ENCODE measurements around the gene NEFH.
A peak's percentile ranks its signal among the peaks of the same experiment; 100 is the strongest.
"Not testable (repeated sequence)": the region's sequence is repeated elsewhere in the genome, so short reads cannot be mapped to it uniquely, and the experiment has no call there.

NEFH gene

DNA sequence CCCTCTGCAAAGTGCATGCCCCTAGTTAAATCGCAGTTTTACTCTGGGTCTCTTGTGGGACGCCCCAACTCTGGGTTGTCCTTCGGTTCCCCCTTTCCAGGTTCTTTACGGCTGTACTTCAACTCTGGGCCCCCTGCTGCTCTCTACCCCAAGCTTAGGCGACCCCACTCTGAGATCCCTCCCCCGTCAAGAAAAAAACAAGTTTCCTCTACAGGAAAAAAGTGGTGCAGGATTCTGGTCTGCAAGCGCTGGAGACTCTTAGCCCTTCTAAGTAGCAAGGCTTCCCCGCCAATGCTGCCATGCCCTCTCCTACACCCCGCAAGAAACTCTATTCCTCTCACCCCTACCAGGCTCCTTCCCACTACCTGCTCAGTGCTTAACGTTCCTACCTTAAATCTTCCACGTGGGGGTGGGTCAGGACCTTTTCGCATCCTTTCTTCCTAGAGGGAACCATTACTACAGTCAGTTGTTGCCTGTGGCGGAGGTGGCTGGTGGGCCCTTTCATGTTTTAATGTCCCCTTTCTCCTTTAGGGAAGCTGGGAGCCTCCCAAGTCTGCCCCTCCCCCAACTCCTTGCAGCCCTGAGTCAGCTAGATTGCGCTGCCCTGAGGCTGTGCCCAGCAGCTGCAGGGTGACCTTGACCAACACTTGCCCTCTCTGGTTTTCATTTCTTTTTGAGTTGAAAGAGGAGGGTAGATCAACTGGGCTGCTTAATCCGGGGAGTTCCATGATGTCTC, 1.4 kb downstream of the NEFH start:
- H3K27ac ChIP-seq (ENCODE audit: low read depth, low read length, severe bottlenecking): peak overlapping the region; percentile 16
- H3K4me1 ChIP-seq (ENCODE audit: control insufficient read depth, insufficient read depth, low read length, poor library complexity, severe bottlenecking): peaks cover 16% of the 10 kb centered on the region
- WGBS, 2 experiments (ENCODE audit: insufficient coverage in 2 of 2): 5 to 13% methylated on average over 11 to 13 of the region's 15 CpGs
- H3K36me3 ChIP-seq (ENCODE audit: control insufficient read depth, insufficient read depth, low read length): no peaks in the 10 kb centered on the region
- no peaks in the 10 kb centered on the region for H3K9me3 ChIP-seq (ENCODE audit: control insufficient read depth, low read length)
- peak overlapping the region; percentile 35 for H3K4me3 ChIP-seq (ENCODE audit: extremely low read depth, insufficient read depth, low read length, poor library complexity, severe bottlenecking)

DNA sequence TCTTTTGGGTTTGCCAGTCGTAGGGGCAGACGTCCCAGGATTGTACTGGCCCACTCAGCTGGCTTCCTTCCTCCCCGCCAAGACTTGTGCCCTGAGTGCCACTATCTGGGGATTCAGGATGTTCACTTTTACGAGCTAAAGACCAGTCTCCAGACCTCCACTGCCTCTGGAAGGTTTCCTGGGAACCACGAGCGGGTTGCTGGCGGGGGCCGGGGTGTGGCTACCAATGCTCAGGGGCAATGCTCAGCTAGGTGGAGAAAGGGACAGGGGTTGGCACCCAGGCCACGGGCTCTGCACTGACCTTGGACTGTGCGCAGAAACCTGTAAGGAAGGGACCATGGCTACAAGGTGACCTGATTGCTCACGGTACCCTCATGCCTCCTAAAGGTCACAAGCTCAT, 2.2 kb downstream of the NEFH start:
- Histone ChIP-seq H3K4me1 (ENCODE audit: control insufficient read depth, insufficient read depth, low read length, poor library complexity, severe bottlenecking) (peaks cover 16% of the 10 kb centered on the region), H3K4me3 (ENCODE audit: extremely low read depth, insufficient read depth, low read length, poor library complexity, severe bottlenecking) (no peak overlapping the region), H3K27ac (ENCODE audit: low read depth, low read length, severe bottlenecking) (no peak overlapping the region), H3K9me3 (ENCODE audit: control insufficient read depth, low read length) (no peaks in the 10 kb centered on the region), H3K36me3 (ENCODE audit: control insufficient read depth, insufficient read depth, low read length) (no peaks in the 10 kb centered on the region)
- WGBS, 2 experiments (ENCODE audit: insufficient coverage in 2 of 2): 71 to 80% methylated on average over 8 to 11 of the region's 11 CpGs

DNA sequence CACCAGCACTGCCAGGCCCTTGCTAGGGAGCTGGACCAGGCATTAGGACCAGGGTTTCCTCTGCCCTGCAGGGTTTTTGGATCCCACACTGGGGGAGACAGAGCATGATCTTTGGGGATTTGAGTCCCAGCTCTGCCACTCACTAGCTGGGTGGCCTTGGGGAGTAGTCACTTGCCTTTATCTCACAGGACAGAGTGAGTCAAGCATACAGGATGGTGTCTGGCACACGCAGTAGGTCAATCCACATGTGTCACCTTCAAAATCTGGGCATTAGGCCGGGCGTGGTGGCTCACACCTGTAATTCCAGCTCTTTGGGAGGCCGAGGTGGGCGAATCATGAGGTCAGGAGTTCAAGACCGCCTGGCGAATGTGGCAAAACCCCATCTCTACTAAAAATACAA, 2.7 kb downstream of the NEFH start:
- Histone ChIP-seq H3K27ac (ENCODE audit: low read depth, low read length, severe bottlenecking) (no peak overlapping the region), H3K9me3 (ENCODE audit: control insufficient read depth, low read length) (no peaks in the 10 kb centered on the region), H3K36me3 (ENCODE audit: control insufficient read depth, insufficient read depth, low read length) (no peaks in the 10 kb centered on the region), H3K4me3 (ENCODE audit: extremely low read depth, insufficient read depth, low read length, poor library complexity, severe bottlenecking) (no peak overlapping the region), H3K4me1 (ENCODE audit: control insufficient read depth, insufficient read depth, low read length, poor library complexity, severe bottlenecking) (peaks cover 17% of the 10 kb centered on the region)
- WGBS, 2 experiments (ENCODE audit: insufficient coverage in 2 of 2): 88 to 92% methylated on average over 5 to 7 of the region's 7 CpGs

DNA sequence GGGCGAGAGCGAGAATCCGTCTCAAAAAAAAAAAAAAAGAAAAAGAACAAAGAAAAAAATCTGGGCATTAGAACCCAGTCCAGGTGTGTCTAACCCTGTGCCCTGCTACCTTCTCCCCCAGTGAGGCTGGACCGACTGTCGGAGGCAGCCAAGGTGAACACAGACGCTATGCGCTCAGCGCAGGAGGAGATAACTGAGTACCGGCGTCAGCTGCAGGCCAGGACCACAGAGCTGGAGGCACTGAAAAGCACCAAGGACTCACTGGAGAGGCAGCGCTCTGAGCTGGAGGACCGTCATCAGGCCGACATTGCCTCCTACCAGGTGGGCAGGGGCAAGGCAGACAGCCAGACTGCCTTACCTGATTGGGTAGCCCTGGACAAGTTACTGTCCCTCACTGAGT, 3.2 kb downstream of the NEFH start:
- Histone ChIP-seq H3K27ac (ENCODE audit: low read depth, low read length, severe bottlenecking) (no peak overlapping the region), H3K4me1 (ENCODE audit: control insufficient read depth, insufficient read depth, low read length, poor library complexity, severe bottlenecking) (peaks cover 19% of the 10 kb centered on the region), H3K9me3 (ENCODE audit: control insufficient read depth, low read length) (no peaks in the 10 kb centered on the region), H3K36me3 (ENCODE audit: control insufficient read depth, insufficient read depth, low read length) (no peaks in the 10 kb centered on the region), H3K4me3 (ENCODE audit: extremely low read depth, insufficient read depth, low read length, poor library complexity, severe bottlenecking) (no peak overlapping the region)
- WGBS, 2 experiments (ENCODE audit: insufficient coverage in 2 of 2): 83 to 94% methylated on average over 13 of the region's 13 CpGs

DNA sequence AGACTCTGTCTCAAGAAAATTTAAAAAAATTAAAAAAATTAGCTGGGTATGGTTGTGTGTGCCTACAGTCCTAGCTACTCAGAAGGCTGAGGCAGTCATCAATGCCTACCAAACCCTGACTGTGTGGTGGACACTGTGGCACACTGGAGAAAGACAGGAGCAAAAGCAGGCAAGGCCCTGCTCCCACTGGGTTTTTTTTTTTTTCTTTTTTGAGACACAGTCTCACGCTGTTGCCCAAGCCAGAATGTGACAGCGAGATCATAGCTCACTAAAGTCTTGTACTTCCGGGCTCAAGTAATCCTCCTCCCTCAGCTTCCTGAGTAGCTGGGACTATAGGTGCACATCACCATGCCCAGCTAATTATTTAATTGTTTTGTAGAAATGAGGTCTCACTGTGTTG, 4.6 kb downstream of the NEFH start:
- Histone ChIP-seq H3K36me3 (ENCODE audit: control insufficient read depth, insufficient read depth, low read length) (no peaks in the 10 kb centered on the region), H3K27ac (ENCODE audit: low read depth, low read length, severe bottlenecking) (no peak overlapping the region), H3K9me3 (ENCODE audit: control insufficient read depth, low read length) (no peaks in the 10 kb centered on the region), H3K4me1 (ENCODE audit: control insufficient read depth, insufficient read depth, low read length, poor library complexity, severe bottlenecking) (peaks cover 19% of the 10 kb centered on the region), H3K4me3 (ENCODE audit: extremely low read depth, insufficient read depth, low read length, poor library complexity, severe bottlenecking) (no peak overlapping the region)
- 97% methylated on average over 3 of the region's 3 CpGs; no CpG with 5 or more reads in 1 of the 2 experiments for WGBS, 2 experiments (ENCODE audit: insufficient coverage in 2 of 2)

- WGBS, 2 experiments (ENCODE audit: insufficient coverage in 2 of 2): 85 to 91% methylated on average over 6 to 7 of the region's 8 CpGs
- Histone ChIP-seq H3K4me3 (ENCODE audit: extremely low read depth, insufficient read depth, low read length, poor library complexity, severe bottlenecking) (no peak overlapping the region), H3K36me3 (ENCODE audit: control insufficient read depth, insufficient read depth, low read length) (no peaks in the 10 kb centered on the region), H3K4me1 (ENCODE audit: control insufficient read depth, insufficient read depth, low read length, poor library complexity, severe bottlenecking) (peaks cover 13% of the 10 kb centered on the region), H3K9me3 (ENCODE audit: control insufficient read depth, low read length) (no peaks in the 10 kb centered on the region), H3K27ac (ENCODE audit: low read depth, low read length, severe bottlenecking) (no peak overlapping the region)
Measured at GRCh38 chr22:29485448-29485847, 5.4 kb downstream of the NEFH start.

- no peaks in the 10 kb centered on the region for H3K9me3 ChIP-seq (ENCODE audit: control insufficient read depth, low read length)
- 90% methylated on average over 5 of the region's 6 CpGs; no CpG with 5 or more reads in 1 of the 2 experiments for WGBS, 2 experiments (ENCODE audit: insufficient coverage in 2 of 2)
Measured at GRCh38 chr22:29487426-29487986, 7.5 kb downstream of the NEFH start.

GRCh38 chr22:29489127-29489780, 9.2 kb downstream of the NEFH start:
- 90 to 95% methylated on average over 8 of the region's 8 CpGs for WGBS, 2 experiments (ENCODE audit: insufficient coverage in 2 of 2)
- not testable (repeated sequence) for H3K27ac ChIP-seq (ENCODE audit: low read depth, low read length, severe bottlenecking); H3K4me1 ChIP-seq (ENCODE audit: control insufficient read depth, insufficient read depth, low read length, poor library complexity, severe bottlenecking); H3K36me3 ChIP-seq (ENCODE audit: control insufficient read depth, insufficient read depth, low read length); H3K9me3 ChIP-seq (ENCODE audit: control insufficient read depth, low read length); H3K4me3 ChIP-seq (ENCODE audit: extremely low read depth, insufficient read depth, low read length, poor library complexity, severe bottlenecking)

More at GRCh38 chr22:29487426-29487986, 7.5 kb downstream of the NEFH start:
- H3K27ac ChIP-seq (ENCODE audit: low read depth, low read length, severe bottlenecking): no peak overlapping the region
- peaks cover 3% of the 10 kb centered on the region for H3K4me1 ChIP-seq (ENCODE audit: control insufficient read depth, insufficient read depth, low read length, poor library complexity, severe bottlenecking)
- no peaks in the 10 kb centered on the region for H3K36me3 ChIP-seq (ENCODE audit: control insufficient read depth, insufficient read depth, low read length)
- H3K4me3 ChIP-seq (ENCODE audit: extremely low read depth, insufficient read depth, low read length, poor library complexity, severe bottlenecking): no peak overlapping the region

- no peak overlapping the region for H3K27ac ChIP-seq (ENCODE audit: low read depth, low read length, severe bottlenecking)
- no peaks in the 10 kb centered on the region for H3K9me3 ChIP-seq (ENCODE audit: control insufficient read depth, low read length)
- no peak overlapping the region for H3K4me3 ChIP-seq (ENCODE audit: extremely low read depth, insufficient read depth, low read length, poor library complexity, severe bottlenecking)
- peaks cover 9% of the 10 kb centered on the region for H3K36me3 ChIP-seq (ENCODE audit: control insufficient read depth, insufficient read depth, low read length)
- 78 to 79% methylated on average over 3 to 5 of the region's 6 CpGs for WGBS, 2 experiments (ENCODE audit: insufficient coverage in 2 of 2)
- peaks cover 3% of the 10 kb centered on the region for H3K4me1 ChIP-seq (ENCODE audit: control insufficient read depth, insufficient read depth, low read length, poor library complexity, severe bottlenecking)
Measured at GRCh38 chr22:29491012-29491411, 11.0 kb downstream of the NEFH start.

DNA sequence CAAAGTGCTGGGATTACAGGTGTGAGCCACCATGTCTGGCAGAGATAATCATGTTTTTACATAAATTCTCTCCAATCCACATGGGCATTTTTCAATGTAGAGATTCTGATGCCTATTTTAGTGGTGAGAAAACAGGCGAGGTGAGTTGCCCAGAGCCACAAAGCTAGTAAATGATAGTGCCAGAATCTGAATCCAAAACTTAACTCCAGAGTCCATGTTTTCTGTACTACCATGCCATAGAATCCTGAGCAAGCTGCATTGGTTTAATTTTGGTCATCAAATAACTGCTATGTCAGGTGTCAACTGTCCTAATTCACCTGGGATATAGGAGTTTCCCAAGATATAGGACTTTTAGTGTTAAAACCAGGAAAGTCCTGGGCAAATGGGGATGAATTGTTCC, 13.6 kb downstream of the NEFH start:
- Histone ChIP-seq H3K4me1 (ENCODE audit: control insufficient read depth, insufficient read depth, low read length, poor library complexity, severe bottlenecking) (no peaks in the 10 kb centered on the region), H3K36me3 (ENCODE audit: control insufficient read depth, insufficient read depth, low read length) (peaks cover 9% of the 10 kb centered on the region), H3K27ac (ENCODE audit: low read depth, low read length, severe bottlenecking) (no peak overlapping the region), H3K9me3 (ENCODE audit: control insufficient read depth, low read length) (no peaks in the 10 kb centered on the region), H3K4me3 (ENCODE audit: extremely low read depth, insufficient read depth, low read length, poor library complexity, severe bottlenecking) (no peak overlapping the region)
- WGBS, 2 experiments (ENCODE audit: insufficient coverage in 2 of 2): 91 to 100% methylated on average over 1 of the region's 1 CpG

DNA sequence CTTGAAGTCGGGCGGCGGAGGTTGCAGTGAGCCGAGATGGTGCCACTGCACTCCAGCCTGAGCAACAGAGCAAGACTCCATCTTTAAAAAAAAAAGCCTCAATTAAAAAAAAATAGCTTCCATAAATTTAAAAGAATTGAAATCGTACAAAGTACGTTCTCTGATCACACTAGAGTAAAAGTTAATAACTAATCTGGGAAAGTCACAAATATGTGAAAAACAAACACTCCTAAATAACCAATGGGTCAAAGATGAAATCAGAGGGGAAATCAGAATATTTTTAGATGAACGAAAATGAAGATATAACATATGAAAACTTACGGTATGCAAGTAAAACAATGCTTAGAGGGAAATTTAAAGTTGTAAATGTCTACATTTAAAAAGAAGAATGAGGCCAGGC, 19.8 kb downstream of the NEFH start:
- no peak overlapping the region for H3K27ac ChIP-seq (ENCODE audit: low read depth, low read length, severe bottlenecking)
- H3K4me1 ChIP-seq (ENCODE audit: control insufficient read depth, insufficient read depth, low read length, poor library complexity, severe bottlenecking): no peaks in the 10 kb centered on the region
- 91 to 100% methylated on average over 5 to 6 of the region's 8 CpGs for WGBS, 2 experiments (ENCODE audit: insufficient coverage in 2 of 2)
- H3K9me3 ChIP-seq (ENCODE audit: control insufficient read depth, low read length): no peaks in the 10 kb centered on the region
- peaks cover 34% of the 10 kb centered on the region for H3K36me3 ChIP-seq (ENCODE audit: control insufficient read depth, insufficient read depth, low read length)
- no peak overlapping the region for H3K4me3 ChIP-seq (ENCODE audit: extremely low read depth, insufficient read depth, low read length, poor library complexity, severe bottlenecking)
